HG03025 (cell line): ENCODE results near the gene NOLC1.

Experiments used
- ATAC-seq: cut with Tn5 transposase; IDR thresholded peaks from one replicate; pipeline ENCODE4 v1.9.1; 2021; ENCODE audit warnings: mild to moderate bottlenecking, moderate library complexity; ENCODE audit not compliant: unreplicated experiment, low FRiP score

Gene NOLC1

GRCh38 chr10:102120991-102121738, 31.0 kb upstream of the NOLC1 start:
- no peak for ATAC-seq

GRCh38 chr10:102121739-102122372, 30.3 kb upstream of the NOLC1 start:
- no peak for ATAC-seq

- ATAC-seq = no peak
Measured at GRCh38 chr10:102122450-102122849, 29.7 kb upstream of the NOLC1 start.

GRCh38 chr10:102123223-102123622, 29.0 kb upstream of the NOLC1 start:
- no peak for ATAC-seq

GRCh38 chr10:102131286-102132170, 20.7 kb upstream of the NOLC1 start:
- ATAC-seq = no peak

- ATAC-seq = no peak
Measured at GRCh38 chr10:102132193-102132562, 20.0 kb upstream of the NOLC1 start.

GRCh38 chr10:102132563-102133372, 19.4 kb upstream of the NOLC1 start, which contains the start of gene PPRC1:
Gene PPRC1, plus strand, starts transcription at chr10:102133040. Its CDS starts 29 bp downstream, at chr10:102133069.
- ATAC-seq = peak; percentile 85

GRCh38 chr10:102133373-102134195, 18.6 kb upstream of the NOLC1 start:
- ATAC-seq = peak; percentile 5

- ATAC-seq = no peak
Measured at GRCh38 chr10:102134416-102134815, 17.8 kb upstream of the NOLC1 start.

GRCh38 chr10:102135956-102136526, 16.1 kb upstream of the NOLC1 start:
- no peak for ATAC-seq

- ATAC-seq = no peak
Measured at GRCh38 chr10:102139281-102140110, 12.7 kb upstream of the NOLC1 start.

- ATAC-seq = no peak
Measured at GRCh38 chr10:102140218-102140617, 12.0 kb upstream of the NOLC1 start.

- ATAC-seq = no peak
Measured at GRCh38 chr10:102140913-102141540, 11.2 kb upstream of the NOLC1 start.

- no peak for ATAC-seq
Measured at GRCh38 chr10:102141583-102142107, 10.5 kb upstream of the NOLC1 start.

- no peak for ATAC-seq
Measured at GRCh38 chr10:102146971-102147428, 5.2 kb upstream of the NOLC1 start.

GRCh38 chr10:102147561-102147960, 4.6 kb upstream of the NOLC1 start:
- no peak for ATAC-seq

- ATAC-seq = no peak
Measured at GRCh38 chr10:102148275-102148674, 3.9 kb upstream of the NOLC1 start.
